ENCODE data around the gene TMEM121. TPM values are rescaled to one million over a fixed set of nuclear protein-coding genes. Genes with fewer than 3 reads are reported as not detected.

The TMEM121 gene
- total RNA-seq, 2 donors from 2014 or later, result 0.82 TPM

- H3K9me3 ChIP-seq, result no peaks in the 10 kb centered on the region
- H3K9ac ChIP-seq (ENCODE audit: low read depth in 2 of 2, low read length in 2 of 2), result no peak overlapping the region
- DNase-seq, result no peak
- peaks cover 49% of the 10 kb centered on the region for H3K27me3 ChIP-seq
- intact Hi-C loops (cut with DNase I), result no loop called here
- TF ChIP-seq CTCF (IDR thresholded peaks at IDR 0.05), result no peak
- H3K27ac ChIP-seq, result no peak overlapping the region
- no peaks in the 10 kb centered on the region for H3K36me3 ChIP-seq
- peaks cover 19% of the 10 kb centered on the region for H3K4me1 ChIP-seq
- H3K4me3 ChIP-seq, result no peak overlapping the region
Observed at GRCh38 chr14:105479431-105480158, 46.8 kb upstream of the TMEM121 start.

GRCh38 chr14:105480199-105480746 lies 46.1 kb upstream of the TMEM121 start:
- no peak for TF ChIP-seq CTCF (IDR thresholded peaks at IDR 0.05)
- intact Hi-C loops (cut with DNase I), result no loop called here
- H3K9me3 ChIP-seq, result no peaks in the 10 kb centered on the region
- no peak overlapping the region for H3K9ac ChIP-seq (ENCODE audit: low read depth in 2 of 2, low read length in 2 of 2)
- H3K27me3 ChIP-seq, result peaks cover 43% of the 10 kb centered on the region
- no peaks in the 10 kb centered on the region for H3K36me3 ChIP-seq
- H3K4me3 ChIP-seq, result no peak overlapping the region
- H3K4me1 ChIP-seq, result peaks cover 19% of the 10 kb centered on the region
- no peak for DNase-seq
- H3K27ac ChIP-seq, result peak overlapping the region; percentile 90

GRCh38 chr14:105480807-105481801 lies 45.3 kb upstream of the TMEM121 start:
- H3K9ac ChIP-seq (ENCODE audit: low read depth in 2 of 2, low read length in 2 of 2), result peak overlapping the region; percentile 69 to 93
- H3K27ac ChIP-seq, result peak overlapping the region; percentile 90
- peak overlapping the region; percentile 34 for H3K4me3 ChIP-seq
- peak; percentile 100 for TF ChIP-seq CTCF (IDR thresholded peaks at IDR 0.05)
- peaks cover 38% of the 10 kb centered on the region for H3K27me3 ChIP-seq
- peaks cover 25% of the 10 kb centered on the region for H3K4me1 ChIP-seq
- H3K36me3 ChIP-seq, result no peaks in the 10 kb centered on the region
- intact Hi-C loops (cut with DNase I), result no loop called here
- H3K9me3 ChIP-seq, result no peaks in the 10 kb centered on the region
- peak; percentile 92 for DNase-seq

- no peaks in the 10 kb centered on the region for H3K36me3 ChIP-seq
- H3K27me3 ChIP-seq, result peaks cover 38% of the 10 kb centered on the region
- no peaks in the 10 kb centered on the region for H3K9me3 ChIP-seq
- peak overlapping the region; percentile 34 for H3K4me3 ChIP-seq
- peaks cover 28% of the 10 kb centered on the region for H3K4me1 ChIP-seq
- intact Hi-C loops (cut with DNase I), result no loop called here
- peak overlapping the region; percentile 69 to 79 for H3K9ac ChIP-seq (ENCODE audit: low read depth in 2 of 2, low read length in 2 of 2)
- H3K27ac ChIP-seq, result peak overlapping the region; percentile 90
- no peak for TF ChIP-seq CTCF (IDR thresholded peaks at IDR 0.05)
- DNase-seq, result peak; percentile 97
Observed at GRCh38 chr14:105481886-105482457, 44.4 kb upstream of the TMEM121 start.
